GM18505 (cell line): ENCODE measurements around the gene TAPBP.
A peak's percentile ranks its signal among the peaks of the same experiment; 100 is the strongest.
"Not testable (repeated sequence)": the region's sequence is repeated elsewhere in the genome, so short reads cannot be mapped to it uniquely, and the experiment has no call there.

Experiments
- ATAC-seq: cut with Tn5 transposase; IDR thresholded peaks from one replicate; pipeline ENCODE4 v1.9.1; 2021; ENCODE audit not compliant: unreplicated experiment
- POLR2A ChIP-seq: IDR thresholded peaks from 4 replicates; pipeline ENCODE4 v1.6.1; 2011; ENCODE audit warnings: borderline replicate concordance; ENCODE audit not compliant: insufficient read depth, insufficient read length; ENCODE audit errors: extremely low read depth

Gene TAPBP

DNA sequence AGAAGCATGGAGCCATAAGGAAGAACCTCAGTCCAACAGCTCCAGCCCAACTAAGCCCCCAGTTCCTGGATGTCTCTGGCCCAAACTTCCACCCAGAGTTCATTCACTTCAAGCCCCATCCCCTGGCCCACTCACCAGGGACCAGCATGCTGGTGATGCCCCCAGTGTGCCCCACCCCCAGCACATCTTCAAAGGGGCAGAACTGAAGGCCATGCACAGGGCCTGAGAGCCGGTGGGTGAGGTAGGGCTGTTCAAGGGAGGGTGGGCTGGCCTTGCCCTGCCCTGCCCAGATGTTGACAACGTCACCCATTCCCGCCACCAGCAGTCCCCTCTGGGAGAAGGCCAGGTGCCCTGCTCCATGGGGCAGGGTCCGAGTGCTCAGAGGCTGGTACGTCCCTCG, 33.3 kb downstream of the TAPBP start:
- no peak for ATAC-seq
- TF ChIP-seq POLR2A, result no peak

DNA sequence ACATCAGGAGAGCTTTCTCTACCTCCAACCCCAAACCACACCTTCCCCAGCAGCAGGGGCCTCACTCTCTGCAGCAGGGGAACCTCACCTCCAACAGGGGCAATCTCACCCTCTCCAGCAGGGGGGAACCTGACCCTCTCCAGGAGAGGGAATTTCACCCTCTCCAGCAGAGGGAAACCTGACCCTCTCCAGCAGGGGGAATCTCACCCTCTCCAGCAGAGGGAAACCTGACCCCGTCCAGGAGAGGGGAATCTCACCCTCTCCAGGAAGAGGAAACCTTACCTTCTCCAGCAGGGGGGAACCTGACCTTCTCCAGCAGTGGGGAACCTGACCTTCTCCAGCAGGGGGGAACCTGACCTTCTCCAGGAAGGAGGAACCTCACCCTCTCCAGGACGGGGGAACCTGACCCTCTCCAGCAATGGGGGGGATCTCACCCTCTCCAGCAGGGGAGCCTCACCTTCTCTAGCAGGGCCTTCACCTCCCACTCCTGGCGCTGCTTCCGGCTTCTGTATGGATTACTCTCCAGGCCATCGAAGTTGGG, 33.8 kb downstream of the TAPBP start:
- no peak for TF ChIP-seq POLR2A
- no peak for ATAC-seq

DNA sequence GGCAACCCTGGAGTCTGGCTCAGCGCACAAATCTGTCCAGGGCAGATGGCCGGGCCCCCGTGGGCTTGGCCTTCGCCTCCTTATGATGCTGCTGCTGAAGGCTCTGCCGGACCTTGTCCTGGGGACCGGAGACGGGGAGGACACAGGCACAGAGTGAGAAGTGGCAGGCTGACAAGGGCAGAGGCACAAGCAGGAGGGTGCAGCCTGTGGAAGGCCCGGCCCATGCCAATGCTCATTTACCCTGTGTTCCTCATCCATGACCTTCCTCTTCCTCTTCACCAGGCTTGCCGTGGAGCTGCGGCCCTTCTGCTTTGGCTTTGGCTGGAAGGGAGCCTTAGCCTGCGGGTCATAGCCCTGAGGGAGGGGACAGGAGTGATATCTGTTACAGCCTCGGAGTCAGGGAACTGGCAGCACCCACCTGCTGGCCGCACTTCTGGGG, 34.6 kb downstream of the TAPBP start:
- TF ChIP-seq POLR2A, result no peak
- no peak for ATAC-seq

DNA sequence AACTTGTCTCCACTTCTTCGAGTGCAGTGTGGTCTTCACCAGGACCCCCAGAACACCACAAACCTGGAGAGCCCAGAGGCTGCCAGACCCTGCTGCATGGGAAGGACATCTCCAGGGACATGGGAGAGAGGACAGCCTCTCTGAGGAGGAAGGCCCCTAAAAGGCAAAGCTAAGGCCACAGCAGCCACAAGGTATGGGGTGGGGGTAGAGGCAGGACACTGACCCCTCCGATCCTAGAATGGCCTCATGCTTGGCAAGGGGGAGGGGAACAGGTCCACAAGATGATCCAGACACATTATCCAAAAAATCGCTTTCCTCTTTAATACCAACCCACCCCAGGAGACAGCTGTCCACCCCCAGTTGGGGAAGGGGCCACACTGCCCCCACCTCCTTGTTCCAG, 35.1 kb downstream of the TAPBP start:
- ATAC-seq, result no peak

DNA sequence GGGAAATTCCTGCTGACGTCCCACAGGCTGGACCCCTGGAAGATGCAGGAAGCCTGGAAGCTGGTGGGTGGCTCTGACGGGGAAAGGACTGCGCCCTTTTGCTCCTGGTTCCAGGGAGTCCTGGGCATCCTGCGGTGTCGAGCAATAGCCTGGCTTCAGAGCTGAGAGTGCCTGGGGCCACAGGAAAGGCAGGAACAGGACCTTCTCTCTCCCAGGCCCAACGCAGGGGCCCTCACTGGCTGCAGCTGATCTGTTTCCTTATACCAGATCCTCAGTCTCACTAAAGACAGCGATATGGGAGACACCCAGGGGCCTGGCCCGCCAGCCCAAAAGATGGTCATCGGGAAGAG, 35.5 kb downstream of the TAPBP start:
- no peak for ATAC-seq
- TF ChIP-seq POLR2A, result no peak

More for the DNA sequence above, 35.1 kb downstream of the TAPBP start:
- TF ChIP-seq POLR2A, result no peak

DNA sequence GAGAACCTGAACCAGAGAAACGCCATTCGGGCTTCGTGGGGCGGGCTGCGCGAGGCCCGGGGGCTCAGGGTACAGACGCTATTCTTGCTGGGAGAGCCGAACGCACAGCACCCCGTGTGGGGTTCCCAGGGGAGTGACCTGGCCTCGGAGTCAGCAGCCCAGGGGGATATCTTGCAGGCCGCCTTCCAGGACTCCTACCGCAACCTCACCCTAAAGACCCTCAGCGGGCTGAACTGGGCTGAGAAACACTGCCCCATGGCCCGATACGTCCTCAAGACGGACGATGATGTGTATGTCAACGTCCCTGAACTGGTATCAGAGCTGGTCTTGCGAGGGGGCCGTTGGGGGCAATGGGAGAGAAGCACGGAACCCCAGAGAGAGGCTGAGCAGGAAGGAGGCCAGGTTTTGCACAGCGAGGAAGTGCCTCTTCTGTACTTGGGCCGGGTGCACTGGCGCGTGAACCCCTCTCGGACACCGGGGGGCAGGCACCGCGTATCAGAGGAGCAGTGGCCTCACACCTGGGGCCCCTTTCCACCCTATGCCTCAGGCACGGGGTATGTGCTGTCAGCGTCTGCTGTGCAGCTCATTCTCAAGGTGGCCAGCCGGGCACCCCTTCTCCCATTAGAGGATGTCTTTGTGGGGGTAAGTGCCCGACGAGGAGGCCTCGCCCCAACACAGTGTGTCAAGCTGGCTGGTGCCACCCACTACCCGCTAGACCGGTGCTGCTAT, 36.1 kb downstream of the TAPBP start:
- ATAC-seq, result no peak
- TF ChIP-seq POLR2A, result peak; percentile 8

DNA sequence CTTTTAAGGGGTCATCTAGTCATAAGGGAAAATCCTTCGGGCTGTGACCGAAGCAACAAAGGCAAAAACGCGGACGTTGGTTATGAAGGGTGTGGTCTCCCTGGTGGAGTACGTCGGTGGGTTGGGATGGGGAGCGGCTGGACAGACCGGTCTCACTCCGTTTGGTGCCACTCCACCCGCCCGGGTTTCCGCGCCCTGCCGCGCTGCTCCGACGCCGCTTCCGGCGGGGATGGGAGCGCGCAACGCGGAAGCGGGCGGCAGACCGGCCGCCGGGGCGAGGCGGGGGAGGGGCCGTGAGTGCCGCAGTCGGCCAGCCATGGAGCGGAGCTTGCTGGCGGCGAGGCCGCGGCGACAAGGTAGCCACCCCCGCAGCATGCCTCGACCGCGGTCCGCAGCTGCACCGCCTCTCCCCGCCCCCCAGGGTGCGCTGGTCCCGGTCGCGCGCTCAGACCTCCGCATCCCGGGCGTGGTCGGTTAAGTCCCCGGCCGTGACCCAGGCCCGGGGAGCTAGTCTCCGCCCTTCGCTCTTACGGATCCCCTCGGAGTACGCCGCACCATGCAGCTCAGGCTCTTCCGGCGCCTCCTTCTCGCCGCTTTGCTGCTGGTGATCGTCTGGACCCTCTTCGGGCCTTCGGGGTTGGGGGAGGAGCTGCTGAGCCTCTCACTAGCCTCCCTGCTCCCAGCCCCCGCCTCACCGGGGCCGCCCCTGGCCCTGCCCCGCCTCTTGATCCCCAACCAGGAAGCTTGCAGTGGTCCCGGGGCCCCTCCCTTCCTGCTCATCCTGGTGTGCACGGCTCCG, 36.8 kb downstream of the TAPBP start, which contains the start of gene B3GALT4:
Gene B3GALT4 (plus strand): TSS at position 260 of the 799 bp plus-strand sequence. CDS start 297 bp downstream, at position 557.
- peak; percentile 87 for TF ChIP-seq POLR2A
- peak; percentile 55 for ATAC-seq

DNA sequence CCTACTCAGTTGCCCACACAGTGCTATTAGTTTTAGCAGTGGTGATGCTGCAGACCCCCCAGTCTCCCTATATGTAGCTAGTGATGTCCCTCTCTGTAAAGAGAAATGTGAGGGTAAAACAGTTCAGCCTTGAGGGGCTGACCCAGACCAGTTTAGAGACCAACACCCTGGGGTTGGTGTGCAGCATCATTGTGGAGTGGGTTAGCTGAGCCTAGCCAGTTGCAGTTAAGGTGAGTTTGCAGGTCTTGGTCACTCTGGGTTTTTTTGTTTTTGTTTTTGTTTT, 37.4 kb downstream of the TAPBP start:
- no peak for ATAC-seq
- no peak for TF ChIP-seq POLR2A

DNA sequence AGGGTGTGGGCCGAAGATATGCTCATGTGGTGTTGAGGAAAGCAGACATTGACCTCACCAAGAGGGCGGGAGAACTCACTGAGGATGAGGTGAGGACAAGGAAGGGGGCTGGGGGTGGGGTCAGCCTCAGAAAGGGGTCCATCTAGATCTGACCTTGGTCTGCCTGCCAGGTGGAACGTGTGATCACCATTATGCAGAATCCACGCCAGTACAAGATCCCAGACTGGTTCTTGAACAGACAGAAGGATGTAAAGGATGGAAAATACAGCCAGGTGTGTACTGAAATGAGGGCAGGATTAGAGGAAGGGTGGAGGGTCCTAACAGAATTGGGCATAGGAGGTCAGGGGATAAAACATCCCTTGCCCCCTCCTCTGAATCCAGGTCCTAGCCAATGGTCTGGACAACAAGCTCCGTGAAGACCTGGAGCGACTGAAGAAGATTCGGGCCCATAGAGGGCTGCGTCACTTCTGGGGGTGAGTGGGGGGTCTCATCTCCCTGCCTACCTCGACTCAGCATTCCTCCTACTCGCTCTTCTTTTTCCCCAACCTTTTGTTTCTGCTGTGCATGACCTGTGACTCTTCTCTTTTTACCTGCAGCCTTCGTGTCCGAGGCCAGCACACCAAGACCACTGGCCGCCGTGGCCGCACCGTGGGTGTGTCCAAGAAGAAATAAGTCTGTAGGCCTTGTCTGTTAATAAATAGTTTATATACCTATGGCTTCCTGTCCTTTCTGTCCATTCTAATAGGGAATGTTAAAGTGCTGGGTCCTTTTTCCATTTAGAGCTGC, 37.9 kb downstream of the TAPBP start:
- ATAC-seq, result not testable (repeated sequence)

DNA sequence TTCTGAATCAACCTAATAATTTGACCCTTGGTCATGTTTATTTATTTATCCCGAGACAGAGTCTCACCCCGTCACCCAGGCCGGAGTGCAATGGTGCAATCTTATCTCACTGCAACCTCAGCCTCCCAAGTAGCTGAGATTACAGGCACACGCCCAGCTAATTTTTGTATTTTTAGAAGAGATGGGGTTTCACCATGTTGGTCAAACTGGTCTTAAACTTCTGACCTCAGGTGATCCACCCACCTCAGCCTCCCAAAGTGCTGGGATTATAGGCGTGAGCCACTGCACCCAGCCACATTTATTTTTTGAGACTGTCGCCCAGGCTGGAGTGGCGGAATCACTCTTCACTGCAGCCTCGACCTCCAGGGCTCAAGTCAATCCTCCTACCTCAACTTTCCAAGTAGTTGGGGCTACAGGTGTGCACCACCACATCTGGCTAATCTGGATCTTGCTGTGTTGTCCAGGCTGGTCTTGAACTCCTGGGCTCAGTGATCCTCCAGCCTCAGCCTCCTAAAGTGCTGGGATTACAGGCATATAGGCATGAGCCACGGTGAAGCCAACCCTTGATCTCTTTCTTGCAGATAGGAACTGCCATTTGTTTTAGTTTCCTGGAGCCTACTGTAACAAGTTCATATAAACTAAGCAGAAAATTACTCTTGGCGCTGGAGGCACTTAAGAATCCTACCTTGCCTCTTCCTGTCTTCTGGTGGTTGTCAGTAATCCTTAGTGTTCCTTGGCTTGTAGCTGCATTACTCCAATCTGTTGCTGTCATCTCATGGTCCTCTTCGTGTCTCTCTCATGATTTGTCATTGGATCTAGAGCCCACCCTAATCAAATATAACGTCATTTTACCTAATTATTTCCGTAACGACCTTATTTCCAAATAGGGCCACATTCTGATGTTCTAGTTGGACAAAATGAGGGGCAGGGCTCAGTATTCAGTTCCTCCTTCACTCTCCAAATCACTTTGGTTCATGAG, 39.7 kb downstream of the TAPBP start:
- TF ChIP-seq POLR2A, result peak; percentile 21
- no peak for ATAC-seq

DNA sequence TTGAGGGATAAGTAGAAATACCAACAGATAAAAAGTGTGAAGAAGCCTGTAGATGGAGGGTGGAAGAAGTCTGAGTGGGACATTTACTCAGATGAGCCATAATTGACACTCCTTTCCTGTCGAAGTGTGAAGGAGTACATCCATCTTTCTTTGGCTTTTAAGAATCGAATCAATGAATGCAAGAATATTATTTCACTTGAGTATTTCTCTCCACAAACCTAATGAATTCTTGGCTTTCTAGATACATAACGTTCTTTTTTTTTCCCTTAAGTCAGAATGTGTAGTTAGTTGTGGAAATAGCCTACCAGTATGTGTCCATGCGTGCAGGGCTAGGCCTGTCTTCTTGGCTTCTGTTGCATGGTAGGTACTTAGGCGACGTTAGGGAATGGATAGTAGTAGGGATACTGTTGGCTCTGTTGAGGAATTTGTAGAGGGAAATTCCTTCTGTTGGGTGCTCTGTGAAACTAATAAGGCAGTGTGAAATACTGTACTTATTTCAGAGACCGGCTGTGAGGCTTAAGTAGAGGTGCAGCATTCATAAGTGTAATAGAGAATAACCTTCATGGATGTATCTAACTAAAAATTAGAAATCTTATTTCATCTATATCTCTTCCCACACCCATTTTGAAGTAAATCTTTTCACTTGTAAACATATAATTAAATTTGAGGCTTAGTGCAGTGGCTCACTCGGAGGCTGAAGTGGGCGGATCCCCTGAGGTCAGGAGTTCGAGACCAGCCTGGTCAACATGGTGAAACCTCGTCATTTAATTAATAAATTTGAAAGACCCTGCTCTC, 40.6 kb downstream of the TAPBP start:
- no peak for TF ChIP-seq POLR2A
- ATAC-seq, result no peak
